Nucleus accumbens (tissue), 56 donors: ENCODE results near the gene ATP2B1.

Experiments
- DNase-seq, 56 donors: peaks; one replicate each; lab custom pipeline; 2025; lab: John Stamatoyannopoulos, UW

The ATP2B1 gene

GRCh38 chr12:89618113-89618862, 90.3 kb downstream of the ATP2B1 start:
- DNase-seq: no peak

GRCh38 chr12:89610366-89610765, 98.3 kb downstream of the ATP2B1 start:
- DNase-seq: no peak

GRCh38 chr12:89603678-89604077, 105.0 kb downstream of the ATP2B1 start:
- no peak for DNase-seq

GRCh38 chr12:89597770-89598169, 110.9 kb downstream of the ATP2B1 start:
- no peak for DNase-seq

GRCh38 chr12:89597210-89597609, 111.4 kb downstream of the ATP2B1 start:
- no peak for DNase-seq

- DNase-seq: no peak
These were observed 114.8 kb downstream of the ATP2B1 start for GRCh38 chr12:89593873-89594272.

GRCh38 chr12:89593233-89593632, 115.4 kb downstream of the ATP2B1 start:
- DNase-seq: no peak

- DNase-seq: no peak
These were observed 118.9 kb downstream of the ATP2B1 start for GRCh38 chr12:89589753-89590152.

- no peak for DNase-seq
These were observed 130.1 kb downstream of the ATP2B1 start for GRCh38 chr12:89578499-89578898.

- DNase-seq: no peak
These were observed 131.9 kb downstream of the ATP2B1 start for GRCh38 chr12:89576572-89577220.

- DNase-seq: no peak
These were observed 133.3 kb downstream of the ATP2B1 start for GRCh38 chr12:89575374-89575773.

- no peak for DNase-seq
These were observed 133.9 kb downstream of the ATP2B1 start for GRCh38 chr12:89574736-89575208.

- DNase-seq: peak in 16 of 56 donors; percentile 1 to 63 (median 22)
These were observed 135.4 kb downstream of the ATP2B1 start for GRCh38 chr12:89573051-89573810.

- no peak for DNase-seq
These were observed 137.0 kb downstream of the ATP2B1 start for GRCh38 chr12:89571491-89572195.

GRCh38 chr12:89568484-89568883, 140.2 kb downstream of the ATP2B1 start:
- no peak for DNase-seq

GRCh38 chr12:89567691-89568239, 140.9 kb downstream of the ATP2B1 start:
- DNase-seq: no peak

GRCh38 chr12:89566615-89567014, 142.0 kb downstream of the ATP2B1 start:
- no peak for DNase-seq

GRCh38 chr12:89565002-89565401, 143.6 kb downstream of the ATP2B1 start:
- DNase-seq: no peak

GRCh38 chr12:89559753-89560152, 148.9 kb downstream of the ATP2B1 start:
- no peak for DNase-seq

GRCh38 chr12:89556976-89557375, 151.7 kb downstream of the ATP2B1 start:
- DNase-seq: no peak
